Suprapubic skin (tissue), 3 donors: Measurements from ENCODE around the gene RBM5.

Experiments used
- EP300 ChIP-seq: sonication (generic); formaldehyde crosslinking; IDR thresholded peaks from one replicate; pipeline ENCODE4 v1.6.1; 2017; ENCODE audit warnings: antibody characterized with exemption
- POLR2A ChIP-seq, 2 donors: fragments of 450-650 bp; IDR thresholded peaks; one replicate each; pipeline ENCODE4 v1.6.1; 2017; ENCODE audit warnings: antibody characterized with exemption in 2 of 2, mild to moderate bottlenecking in 2 of 2, moderate library complexity in 2 of 2
- TF ChIP-seq, protein P1 (sequence below), 2 donors: fragments of 200-600 bp in 1 of 2; fragments of 450-650 bp in 1 of 2; sonication (generic) in 1 of 2; IDR thresholded peaks; one replicate each; pipeline ENCODE4 v1.5.1; 2016 to 2019; ENCODE audit warnings: antibody characterized with exemption in 2 of 2, mild to moderate bottlenecking in 1 of 2, moderate library complexity in 1 of 2

DNA sequence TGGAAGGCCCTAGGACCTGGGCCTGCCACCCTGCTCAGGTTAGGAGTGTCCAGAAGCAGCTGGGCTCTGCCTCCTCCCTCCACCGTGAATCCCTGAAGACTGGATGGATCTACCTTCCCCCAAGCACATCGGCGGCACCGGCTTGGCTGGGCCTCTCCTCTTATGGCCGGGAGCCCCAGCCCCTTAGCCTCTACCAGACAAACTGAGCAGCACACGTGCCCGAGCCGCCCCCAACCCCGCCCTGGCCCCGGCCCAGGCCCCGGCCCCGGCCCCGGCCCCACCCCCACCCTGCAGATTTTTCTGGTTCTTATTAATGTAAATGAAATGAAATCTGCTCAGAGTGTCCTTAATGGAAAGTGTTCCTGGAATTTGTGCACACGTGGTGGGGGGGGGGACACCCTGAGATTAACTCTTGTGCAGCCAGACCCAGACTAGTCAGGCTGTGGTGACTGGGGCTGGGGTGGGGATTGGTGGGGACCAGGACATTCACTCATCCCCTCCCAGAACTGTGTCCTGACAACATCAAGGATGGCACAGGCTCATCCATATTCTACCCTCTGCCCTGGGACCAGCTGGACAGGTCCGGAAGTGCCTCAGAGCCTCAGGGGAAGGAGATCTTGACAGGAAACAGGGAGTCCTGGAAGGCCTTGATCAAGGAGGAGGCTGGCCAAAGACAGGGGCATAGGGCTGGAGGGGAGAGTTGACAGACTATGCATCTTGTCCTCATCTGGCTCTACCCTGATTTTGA, 35.5 kb downstream of the RBM5 start:
- TF ChIP-seq, protein P1, sequence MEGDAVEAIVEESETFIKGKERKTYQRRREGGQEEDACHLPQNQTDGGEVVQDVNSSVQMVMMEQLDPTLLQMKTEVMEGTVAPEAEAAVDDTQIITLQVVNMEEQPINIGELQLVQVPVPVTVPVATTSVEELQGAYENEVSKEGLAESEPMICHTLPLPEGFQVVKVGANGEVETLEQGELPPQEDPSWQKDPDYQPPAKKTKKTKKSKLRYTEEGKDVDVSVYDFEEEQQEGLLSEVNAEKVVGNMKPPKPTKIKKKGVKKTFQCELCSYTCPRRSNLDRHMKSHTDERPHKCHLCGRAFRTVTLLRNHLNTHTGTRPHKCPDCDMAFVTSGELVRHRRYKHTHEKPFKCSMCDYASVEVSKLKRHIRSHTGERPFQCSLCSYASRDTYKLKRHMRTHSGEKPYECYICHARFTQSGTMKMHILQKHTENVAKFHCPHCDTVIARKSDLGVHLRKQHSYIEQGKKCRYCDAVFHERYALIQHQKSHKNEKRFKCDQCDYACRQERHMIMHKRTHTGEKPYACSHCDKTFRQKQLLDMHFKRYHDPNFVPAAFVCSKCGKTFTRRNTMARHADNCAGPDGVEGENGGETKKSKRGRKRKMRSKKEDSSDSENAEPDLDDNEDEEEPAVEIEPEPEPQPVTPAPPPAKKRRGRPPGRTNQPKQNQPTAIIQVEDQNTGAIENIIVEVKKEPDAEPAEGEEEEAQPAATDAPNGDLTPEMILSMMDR (IDR thresholded peaks at IDR 0.05) = no peak
- TF ChIP-seq EP300 (no peak), POLR2A (IDR thresholded peaks at IDR 0.05) (no peak)
